Right kidney (tissue), 1 donor: ENCODE measurements around the gene TXNRD1.
"Not testable (repeated sequence)": the region's sequence is repeated elsewhere in the genome, so short reads cannot be mapped to it uniquely, and the experiment has no call there.

Experiments
- DNase-seq: peaks from one replicate; pipeline ENCODE4 v3.0.0-alpha.2; 2016

Gene TXNRD1

DNA sequence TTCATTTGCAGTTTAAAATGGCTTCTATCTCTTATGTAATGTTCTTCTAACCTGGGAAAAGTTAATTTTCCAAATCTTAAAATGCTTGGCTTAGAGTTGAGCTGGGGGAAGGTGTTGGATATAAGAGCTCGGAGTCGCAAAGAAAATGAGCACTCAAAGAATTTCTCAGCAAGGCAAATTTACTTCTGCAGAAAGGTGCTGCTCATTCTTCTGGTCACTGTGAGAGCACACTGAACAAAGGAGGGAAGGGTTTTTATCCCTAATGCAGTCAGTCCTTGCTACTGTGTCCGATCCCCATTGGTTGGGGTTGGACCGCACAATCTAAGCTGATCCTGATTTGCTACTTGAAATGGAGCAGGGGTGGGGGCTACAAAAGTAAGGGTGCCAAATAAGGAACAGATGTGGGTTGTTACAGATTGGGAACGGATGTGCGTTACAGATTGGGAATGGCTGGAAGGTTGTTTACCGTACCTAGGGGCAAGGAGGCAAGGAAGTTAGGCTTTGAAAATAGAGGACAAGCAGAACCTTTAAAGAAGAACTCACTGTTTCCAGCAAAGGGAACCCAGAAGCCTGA lies 19.4 kb downstream of the TXNRD1 start:
- no peak for DNase-seq

- DNase-seq, result no peak
These were observed 22.4 kb downstream of the TXNRD1 start for GRCh38 chr12:104237930-104238329.

- DNase-seq, result no peak
These were observed 27.1 kb downstream of the TXNRD1 start for GRCh38 chr12:104242546-104243206.

DNA sequence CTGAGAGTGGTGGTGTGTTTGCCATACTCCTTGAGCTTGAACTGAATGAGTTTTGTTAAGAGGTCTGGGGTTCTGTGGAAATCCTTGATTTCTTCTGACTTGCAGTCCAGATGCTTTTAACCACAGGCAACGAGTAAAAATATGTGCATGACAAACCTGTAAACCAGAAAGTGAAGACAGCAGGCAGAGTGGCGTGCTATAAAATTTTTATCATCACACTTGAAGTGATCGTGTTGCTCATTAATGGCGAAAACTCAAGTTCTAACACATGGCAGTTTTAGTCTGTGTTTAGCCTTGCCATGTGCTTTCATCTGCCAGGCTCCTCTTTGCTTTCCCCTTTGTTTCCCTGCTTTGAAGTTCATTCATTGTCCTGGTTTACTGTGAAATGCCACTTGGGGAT lies 28.0 kb downstream of the TXNRD1 start:
- no peak for DNase-seq

GRCh38 chr12:104243971-104244370 lies 28.4 kb downstream of the TXNRD1 start:
- no peak for DNase-seq

DNA sequence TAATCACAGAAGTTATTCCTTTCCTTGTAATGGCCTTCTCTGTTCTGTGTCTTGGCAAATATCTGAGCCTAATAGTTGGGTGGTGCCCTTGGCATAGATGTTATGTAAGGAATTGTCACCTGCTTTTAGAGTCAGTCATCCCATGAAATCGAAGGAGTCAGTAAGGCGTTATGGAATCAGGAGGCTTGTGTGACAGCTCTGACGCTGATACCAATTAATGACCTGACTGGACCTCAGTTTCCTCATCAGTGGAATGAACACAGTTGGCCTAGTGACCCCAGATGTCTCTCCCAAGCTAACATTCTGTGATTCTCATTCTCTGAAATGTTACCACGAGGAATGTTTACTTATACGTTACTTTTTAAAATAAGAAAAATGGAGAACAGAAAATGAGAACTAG lies 32.1 kb downstream of the TXNRD1 start:
- DNase-seq, result no peak

DNA sequence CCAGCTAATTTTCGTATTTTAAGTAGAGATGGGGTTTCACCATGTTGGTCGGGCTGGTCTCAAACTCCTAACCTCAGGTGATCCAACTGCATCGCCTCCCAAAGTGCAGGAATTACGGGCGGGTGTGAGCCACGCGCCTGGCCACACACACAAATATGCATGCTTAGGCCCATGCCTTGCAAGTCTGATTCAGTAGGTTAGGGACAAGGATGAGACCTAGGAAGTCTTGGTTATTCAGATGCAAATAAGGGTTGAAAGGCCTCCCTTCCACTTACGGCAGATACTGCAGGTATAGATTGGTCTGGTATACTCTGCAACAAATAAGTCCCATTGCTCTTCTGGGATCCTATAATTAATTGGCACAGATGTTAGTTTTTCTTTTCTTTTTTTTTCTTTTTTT lies 32.9 kb downstream of the TXNRD1 start:
- DNase-seq, result no peak

DNA sequence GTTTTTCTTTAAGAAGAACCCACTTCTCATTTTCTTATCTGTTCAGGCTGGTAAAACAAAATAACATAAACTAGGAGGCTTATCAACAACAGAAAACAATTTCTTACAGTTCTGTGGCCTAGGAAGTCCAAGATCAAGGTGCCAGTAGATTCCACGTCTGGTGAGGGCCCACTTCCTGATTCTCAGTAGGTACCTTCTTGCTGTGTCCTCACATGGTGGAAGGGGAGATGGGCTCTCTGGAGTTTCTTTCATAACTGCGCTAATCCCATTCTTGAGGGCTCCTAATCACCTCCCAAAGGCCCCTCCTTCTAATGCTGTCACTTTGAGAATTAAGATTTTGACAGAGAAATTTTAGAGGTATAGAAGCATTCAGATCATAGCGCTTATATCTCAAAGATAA lies 33.4 kb downstream of the TXNRD1 start:
- no peak for DNase-seq

GRCh38 chr12:104249898-104250297 lies 34.3 kb downstream of the TXNRD1 start:
- DNase-seq, result no peak

DNA sequence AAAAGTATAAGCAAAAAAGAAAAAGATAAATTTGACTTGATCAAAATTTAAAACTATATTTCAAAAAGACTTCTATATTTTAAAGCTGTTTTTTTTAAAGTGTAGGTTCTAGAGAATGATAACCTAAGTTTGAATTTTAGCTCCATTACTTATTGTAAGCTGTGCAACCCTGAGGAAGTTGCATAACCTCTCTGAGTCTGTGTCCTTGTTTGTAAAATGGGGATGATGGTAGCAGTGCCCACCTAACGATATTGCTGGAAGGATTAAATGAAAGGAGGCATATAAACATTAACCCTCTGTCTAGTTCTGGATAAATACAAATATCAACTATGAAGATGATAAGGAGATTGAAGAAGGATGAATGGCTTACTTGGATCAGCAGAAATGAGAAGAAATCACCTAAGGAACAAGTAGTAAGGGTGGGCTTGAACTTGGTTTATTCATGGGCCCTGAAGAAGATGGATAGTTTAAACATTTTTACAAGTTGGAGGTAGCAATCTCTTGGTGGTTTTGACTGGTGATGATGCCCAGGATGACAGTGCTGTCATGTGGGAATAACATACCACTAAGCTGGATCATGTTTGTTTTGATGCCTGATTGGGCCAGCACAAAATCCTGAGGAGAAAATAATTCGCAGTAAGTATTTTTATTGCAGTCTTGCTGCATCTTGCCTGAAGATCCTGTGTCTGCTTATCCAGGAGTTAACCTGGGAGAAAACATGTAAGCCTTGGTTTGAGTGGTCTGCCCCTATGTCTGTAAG lies 35.0 kb downstream of the TXNRD1 start:
- DNase-seq, result no peak

DNA sequence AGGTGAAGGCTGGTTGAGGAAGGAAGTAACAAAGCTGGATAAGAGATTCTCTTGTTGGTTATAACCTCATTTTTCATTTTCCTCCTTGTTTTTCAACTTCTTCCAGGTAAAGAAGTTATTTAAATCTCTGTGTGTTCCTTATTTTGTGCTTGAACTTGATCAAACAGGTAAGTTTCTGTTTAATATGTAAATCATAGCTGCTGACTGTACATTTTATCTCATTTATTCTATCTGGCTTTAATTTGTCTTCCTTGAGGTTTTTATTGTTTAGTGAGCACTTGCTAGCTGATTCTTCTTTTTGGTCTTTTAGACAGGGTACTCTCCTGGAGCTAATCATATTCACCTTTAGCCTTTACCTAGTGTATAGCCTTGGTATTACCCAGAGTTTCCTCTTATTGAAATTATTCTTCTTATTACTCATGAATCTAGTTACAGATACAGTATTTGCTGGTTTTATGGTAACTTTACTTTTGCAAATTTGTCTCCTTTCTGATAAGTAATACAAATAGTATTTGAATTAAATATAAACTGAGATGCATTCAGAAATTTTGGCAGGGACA lies 42.4 kb downstream of the TXNRD1 start:
- no peak for DNase-seq

- DNase-seq, result no peak
These were observed 43.0 kb downstream of the TXNRD1 start for GRCh38 chr12:104258476-104259067.

DNA sequence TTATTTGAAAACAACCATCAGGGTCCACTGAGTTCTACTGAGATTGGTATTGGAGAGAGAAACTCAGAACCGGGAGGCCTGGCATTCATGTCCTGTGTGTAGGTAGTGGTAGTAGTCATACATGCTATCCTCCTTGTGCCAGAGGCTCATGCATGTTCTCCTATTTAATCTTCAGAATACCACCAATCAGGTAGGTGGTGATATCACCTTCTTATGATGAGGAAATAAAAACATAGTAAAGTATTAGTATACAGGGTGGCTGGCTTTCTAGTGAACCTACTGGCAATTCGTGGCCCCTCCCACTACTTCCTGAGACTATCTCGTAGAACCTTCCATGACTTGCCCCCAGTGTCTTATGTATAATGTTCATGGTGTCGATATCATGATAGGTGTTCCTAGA lies 47.4 kb downstream of the TXNRD1 start:
- DNase-seq, result no peak

- DNase-seq, result no peak
These were observed 48.2 kb downstream of the TXNRD1 start for GRCh38 chr12:104263580-104264358.

- not testable (repeated sequence) for DNase-seq
These were observed 49.9 kb downstream of the TXNRD1 start for GRCh38 chr12:104265436-104265835.

- no peak for DNase-seq
These were observed 57.4 kb downstream of the TXNRD1 start for GRCh38 chr12:104272938-104273337.

- DNase-seq, result no peak
These were observed 57.9 kb downstream of the TXNRD1 start for GRCh38 chr12:104273503-104273902.

- DNase-seq, result no peak
These were observed 59.2 kb downstream of the TXNRD1 start for GRCh38 chr12:104274811-104275210.

- DNase-seq, result no peak
These were observed 60.1 kb downstream of the TXNRD1 start for GRCh38 chr12:104275689-104276088.

GRCh38 chr12:104276273-104277131 lies 60.9 kb downstream of the TXNRD1 start:
- peak; percentile 32 for DNase-seq

DNA sequence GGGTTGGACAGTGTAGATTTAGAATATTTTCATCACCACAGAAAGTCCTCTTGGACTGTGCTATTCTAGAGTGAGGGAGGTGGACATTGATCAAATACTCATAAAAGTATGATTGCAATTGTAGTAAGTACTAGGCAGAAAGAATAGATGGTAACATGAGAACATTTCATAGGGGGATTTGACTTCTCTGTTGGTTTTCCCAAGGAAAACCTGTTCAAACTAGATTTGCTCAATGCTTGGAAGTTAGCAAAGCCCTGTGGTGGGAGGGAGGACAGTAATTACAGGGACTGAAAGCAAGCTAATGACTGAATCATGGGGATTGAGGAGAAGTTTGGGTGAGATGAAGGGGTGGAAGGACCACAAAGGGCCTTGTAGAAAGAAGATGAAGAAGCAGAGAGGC lies 63.6 kb downstream of the TXNRD1 start:
- DNase-seq, result no peak
